Cardiac septum (tissue), 1 donor: ENCODE data around the gene TMEM120B. TPM values are rescaled to one million over a fixed set of nuclear protein-coding genes. Genes with fewer than 3 reads are reported as not detected.
A peak's percentile ranks its signal among the peaks of the same experiment; 100 is the strongest.
"Not testable (repeated sequence)": the region's sequence is repeated elsewhere in the genome, so short reads cannot be mapped to it uniquely, and the experiment has no call there.

Experiments
- DNase-seq: peaks from one replicate; pipeline ENCODE4 v3.0.0-alpha.2; 2020; ENCODE audit warnings: low spot score
- intact Hi-C: fragments of 100-400 bp; cut with DNase I; formaldehyde crosslinking; loops from one replicate; pipeline ENCODE4 v1.14.0; 2022
- total RNA-seq: library from RNA; stranded (reverse); fragmentation: NEBNext Ultra II Directional; extraction: Animal tissue kit (Norgen Biotek cat#: 25700); gene quantifications from one replicate; pipeline ENCODE4 v1.2.1, GENCODE V29; 2021
- donor health status: DM: no; HTN: no; CAD: no.

The TMEM120B gene
- total RNA-seq, 1 donor from 2014 or later: 6.2 TPM

- intact Hi-C loops: no loop called here
- no peak for DNase-seq
Measured at GRCh38 chr12:121731473-121731872, 18.9 kb downstream of the TMEM120B start.

DNA sequence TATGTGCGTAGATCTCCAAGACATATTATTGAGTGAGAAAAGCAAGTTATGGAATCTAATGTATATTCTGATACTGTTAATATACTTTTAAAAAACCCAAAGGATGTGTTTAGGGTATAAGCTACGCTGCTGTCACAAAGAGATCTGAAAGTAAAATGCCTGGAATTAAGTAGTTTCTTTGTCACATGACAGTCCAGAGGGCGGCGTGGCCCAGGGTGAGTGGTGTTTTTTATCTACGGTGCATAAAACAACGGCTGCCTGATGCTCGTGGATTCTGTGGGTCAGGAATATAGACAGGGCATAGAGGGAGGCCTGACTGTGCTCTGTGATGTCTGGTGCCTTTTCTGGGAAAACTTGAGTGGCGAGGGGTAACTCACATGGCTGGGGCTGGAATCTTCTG, 21.3 kb downstream of the TMEM120B start:
- no peak for DNase-seq
- intact Hi-C loops: no loop called here

DNA sequence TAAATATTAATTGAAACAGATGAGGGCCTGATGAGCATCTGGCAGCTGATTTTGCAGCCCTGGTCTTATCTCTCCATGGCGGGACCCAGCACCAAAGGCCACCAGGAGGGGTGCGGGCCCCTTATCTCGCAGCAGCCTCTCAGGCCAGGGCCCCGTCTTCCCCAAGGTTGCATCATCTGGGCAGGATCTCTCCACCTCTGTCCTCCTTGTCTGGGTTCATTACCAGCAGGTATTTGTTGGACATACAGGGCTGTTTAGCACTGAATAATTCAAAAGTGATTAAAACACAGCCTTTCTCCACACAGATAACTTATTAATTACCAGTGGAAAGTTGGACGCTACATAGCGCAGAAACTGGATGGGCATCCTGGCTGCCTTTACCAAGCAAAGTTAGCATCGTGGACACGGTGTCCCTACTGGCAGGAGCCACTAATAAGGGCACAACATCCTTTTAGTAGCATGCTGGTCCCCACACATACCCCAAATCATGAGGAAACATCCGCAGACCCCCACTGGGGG, 25.8 kb downstream of the TMEM120B start:
- intact Hi-C loops: no loop called here
- DNase-seq: no peak

GRCh38 chr12:121740847-121741246, 28.3 kb downstream of the TMEM120B start:
- DNase-seq: no peak

GRCh38 chr12:121741743-121742142, 29.2 kb downstream of the TMEM120B start:
- intact Hi-C loops: no loop called here
- DNase-seq: no peak

More at GRCh38 chr12:121740847-121741246, 28.3 kb downstream of the TMEM120B start:
- intact Hi-C loops: no loop called here

GRCh38 chr12:121745545-121745944, 33.0 kb downstream of the TMEM120B start:
- DNase-seq, intact Hi-C loops: not testable (repeated sequence)

DNA sequence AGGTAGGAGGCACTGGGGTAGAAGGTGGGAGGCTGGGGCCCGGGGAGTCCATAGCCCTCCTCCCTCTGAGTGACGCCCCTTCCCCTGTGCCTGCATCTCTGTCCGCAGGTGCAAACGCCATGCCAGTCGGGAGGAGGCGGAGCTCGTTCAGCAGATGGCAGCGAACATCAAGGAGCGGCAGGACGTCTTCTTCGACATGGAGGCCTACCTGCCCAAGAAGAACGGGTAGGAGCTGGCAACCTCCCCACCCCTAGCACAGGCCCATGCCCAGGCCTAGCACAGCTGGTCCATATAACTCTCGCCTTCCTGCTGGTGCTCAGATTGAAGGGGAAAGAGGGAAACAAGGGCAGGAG, 35.6 kb downstream of the TMEM120B start:
- no peak for DNase-seq

DNA sequence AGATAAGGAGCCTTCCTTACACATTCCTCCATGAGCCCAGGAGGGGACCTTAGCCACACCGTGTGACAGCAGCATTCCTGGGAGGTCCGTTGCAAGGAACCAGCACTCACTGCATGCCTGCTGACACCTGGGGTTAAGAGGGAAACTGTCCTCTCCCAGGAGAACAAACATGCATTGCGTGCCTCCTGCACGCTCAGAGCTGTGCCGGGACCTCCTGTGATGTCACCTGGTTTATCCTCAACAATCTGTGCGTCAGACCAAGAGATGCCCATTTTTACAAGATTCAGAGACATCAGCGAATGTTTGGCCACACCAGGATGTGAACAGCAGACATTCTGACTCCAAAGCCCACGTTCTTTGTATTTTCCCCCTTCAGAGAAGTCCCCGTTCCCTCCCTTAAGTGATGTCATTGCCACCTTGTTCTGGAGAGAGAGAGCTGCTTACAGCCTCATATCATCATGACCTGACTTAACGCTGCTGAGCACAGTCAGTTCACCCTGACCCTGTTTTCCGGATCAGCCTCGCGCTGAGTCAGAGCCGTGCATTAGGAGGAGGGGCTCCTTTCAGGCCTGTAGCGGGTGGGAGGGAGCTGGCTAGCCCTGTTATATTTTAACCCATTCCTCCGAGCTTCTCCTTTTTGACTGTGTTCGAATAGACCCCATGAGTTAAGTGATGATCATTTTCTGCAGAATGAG, 36.2 kb downstream of the TMEM120B start:
- DNase-seq: no peak
- intact Hi-C loops: no loop called here

More for the DNA sequence above, 35.6 kb downstream of the TMEM120B start:
- intact Hi-C loops: no loop called here

DNA sequence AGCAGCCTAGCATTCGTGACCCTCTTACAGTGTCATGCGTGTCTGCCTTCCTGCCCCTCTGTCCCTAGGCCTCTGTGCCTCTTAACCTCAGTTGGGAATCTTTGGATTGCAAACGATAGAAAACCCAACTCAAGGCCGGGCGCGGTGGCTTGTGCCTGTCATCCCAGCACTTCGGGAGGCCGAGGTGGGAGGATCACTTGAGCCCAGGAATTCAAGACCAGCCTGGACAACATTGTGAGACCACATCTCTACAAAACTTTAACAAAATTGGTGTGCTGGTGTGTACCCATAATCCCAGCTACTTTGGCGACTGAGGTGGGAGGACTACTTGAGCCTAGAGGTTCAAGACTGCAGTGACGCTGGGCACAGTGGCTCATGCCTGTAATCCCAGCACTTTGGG, 36.7 kb downstream of the TMEM120B start:
- no peak for DNase-seq
- intact Hi-C loops: no loop called here

GRCh38 chr12:121750507-121750955, 38.0 kb downstream of the TMEM120B start:
- intact Hi-C loops: loop anchor here (5.0 kb wide), 1 partner anchor 38 kb away; the partner anchor contains the start of gene TMEM120B
- no peak for DNase-seq

DNA sequence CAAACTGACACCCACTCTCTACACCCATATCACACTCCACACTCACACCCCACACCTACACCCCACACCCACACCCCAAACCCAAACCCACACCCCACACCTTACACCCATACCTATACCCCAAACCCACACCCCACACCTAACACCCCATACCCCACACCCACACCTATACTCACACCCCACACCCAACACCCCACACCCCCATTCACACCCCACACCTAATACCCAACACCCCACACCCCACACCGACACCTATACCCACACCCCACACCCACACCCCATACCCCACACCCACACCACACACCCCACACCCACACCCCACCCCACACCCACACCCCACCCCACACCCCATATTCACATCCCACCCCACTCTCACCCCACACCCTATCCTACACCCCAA, 38.5 kb downstream of the TMEM120B start:
- DNase-seq: no peak
- intact Hi-C loops: loop anchor here (5.0 kb wide), 1 partner anchor 39 kb away; the partner anchor contains the start of gene TMEM120B

DNA sequence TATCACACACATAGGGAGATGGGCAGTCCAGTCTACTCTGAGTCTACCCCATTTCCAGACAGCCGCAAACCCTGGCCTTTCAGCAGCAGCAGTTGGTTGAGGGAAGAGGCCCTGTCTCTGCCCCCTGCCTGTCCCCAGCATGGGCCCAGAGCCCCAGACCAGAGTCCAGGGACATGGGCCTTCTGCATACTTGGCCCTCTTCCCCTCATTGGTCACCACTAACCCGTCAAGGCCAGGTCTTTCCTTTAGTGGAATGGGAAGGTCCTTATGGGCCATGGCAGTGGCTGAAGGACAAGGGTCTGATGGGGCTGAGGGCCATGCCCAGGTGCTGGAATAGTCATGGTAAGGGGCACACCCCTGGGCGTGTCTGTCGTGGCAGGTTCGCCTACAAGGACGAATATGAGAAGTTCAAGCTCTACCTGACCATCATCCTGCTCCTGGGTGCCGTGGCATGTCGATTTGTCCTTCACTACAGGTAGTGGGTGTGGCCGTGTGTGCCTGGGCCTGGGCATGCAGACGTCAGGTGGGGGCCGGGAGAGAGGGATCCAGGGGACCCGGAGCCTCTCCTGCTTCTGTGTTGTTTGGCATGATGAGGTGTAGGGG, 39.3 kb downstream of the TMEM120B start:
- intact Hi-C loops: loop anchor here (5.0 kb wide), 1 partner anchor 40 kb away; the partner anchor contains the start of gene TMEM120B
- no peak for DNase-seq

- intact Hi-C loops: loop anchor here (5.0 kb wide), 1 partner anchor 42 kb away; the partner anchor contains the start of gene TMEM120B
- DNase-seq: peak; percentile 81
Measured at GRCh38 chr12:121753844-121754264, 41.3 kb downstream of the TMEM120B start.

- intact Hi-C loops: loop anchor here (5.0 kb wide), 1 partner anchor 43 kb away; the partner anchor contains the start of gene TMEM120B
- DNase-seq: no peak
Measured at GRCh38 chr12:121754836-121755235, 42.3 kb downstream of the TMEM120B start.

DNA sequence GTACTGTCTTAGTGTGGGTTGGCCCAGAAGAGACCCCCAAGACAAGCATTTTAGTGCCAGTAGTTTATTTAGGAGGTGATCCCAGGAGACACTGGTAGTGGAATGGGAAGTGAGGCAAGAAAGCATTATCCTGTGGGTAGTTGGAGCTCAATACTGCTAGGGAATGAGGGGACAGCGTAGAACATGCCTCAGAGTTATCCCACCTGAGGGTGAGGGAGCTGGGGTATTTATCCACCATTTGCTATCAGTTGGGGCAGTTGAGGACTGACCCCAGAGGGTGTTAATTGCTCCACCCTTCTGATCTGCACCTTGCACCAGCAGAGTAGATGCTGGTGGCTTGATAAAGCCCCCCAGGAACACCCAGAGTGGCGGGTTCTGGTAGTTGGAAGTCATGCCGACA, 43.0 kb downstream of the TMEM120B start:
- intact Hi-C loops: no loop called here
- DNase-seq: no peak

DNA sequence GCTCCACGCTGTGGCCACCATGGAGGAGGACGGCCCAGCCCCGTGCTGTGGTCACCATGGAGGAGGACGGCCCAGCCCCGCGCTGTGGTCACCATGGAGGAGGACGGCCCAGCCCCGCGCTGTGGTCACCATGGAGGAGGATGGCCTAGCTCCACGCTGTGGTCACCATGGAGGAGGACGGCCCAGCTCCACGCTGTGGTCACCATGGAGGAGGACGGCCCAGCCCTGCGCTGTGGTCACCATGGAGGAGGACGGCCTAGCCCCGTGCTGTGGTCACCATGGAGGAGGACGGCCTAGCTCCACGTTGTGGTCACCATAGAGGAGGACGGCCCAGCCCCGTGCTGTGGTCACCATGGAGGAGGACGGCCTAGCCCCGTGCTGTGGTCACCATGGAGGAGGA, 46.0 kb downstream of the TMEM120B start:
- intact Hi-C loops, DNase-seq: not testable (repeated sequence)

DNA sequence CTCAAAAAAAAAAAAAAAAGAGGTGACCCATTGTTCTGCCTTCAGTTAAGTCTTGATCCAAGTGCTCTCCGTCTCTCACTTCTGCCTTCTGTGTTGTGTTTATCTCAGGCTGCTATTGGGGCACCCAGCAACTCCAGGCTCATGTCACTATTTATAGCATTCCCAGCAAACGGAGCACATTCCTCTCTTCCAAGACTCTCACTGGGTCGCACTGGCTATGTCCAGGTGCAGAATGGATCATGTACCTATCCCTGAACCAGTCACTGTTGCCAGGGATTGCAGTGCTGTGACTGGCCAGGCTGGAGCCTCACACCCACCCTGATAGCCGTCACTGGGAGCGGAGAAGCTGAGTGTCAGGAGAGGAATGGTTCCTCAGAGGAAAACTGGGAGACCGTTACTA, 49.7 kb downstream of the TMEM120B start:
- DNase-seq: no peak
- intact Hi-C loops: no loop called here

GRCh38 chr12:121764808-121765207, 52.3 kb downstream of the TMEM120B start:
- intact Hi-C loops: no loop called here
- DNase-seq: no peak

DNA sequence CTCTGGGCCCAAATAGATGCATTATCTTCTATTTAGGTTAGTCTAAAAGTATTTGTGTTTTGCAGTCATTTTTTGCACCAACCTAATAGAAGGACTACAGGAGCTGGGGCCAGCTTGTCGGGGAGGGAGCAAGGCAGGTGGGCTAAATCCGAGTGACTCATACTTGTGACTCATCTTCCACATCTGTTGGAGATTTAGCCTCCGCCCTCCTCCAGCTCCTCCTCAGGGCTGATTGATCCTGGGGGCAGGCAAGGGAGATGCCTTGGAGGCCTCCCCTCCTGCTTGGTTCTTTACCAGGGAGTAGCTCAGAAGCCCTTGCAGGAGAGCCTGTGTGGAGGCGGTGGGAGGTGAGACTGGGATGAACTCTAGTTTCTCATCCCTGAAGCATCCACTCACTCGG, 53.0 kb downstream of the TMEM120B start:
- intact Hi-C loops: no loop called here
- DNase-seq: no peak

DNA sequence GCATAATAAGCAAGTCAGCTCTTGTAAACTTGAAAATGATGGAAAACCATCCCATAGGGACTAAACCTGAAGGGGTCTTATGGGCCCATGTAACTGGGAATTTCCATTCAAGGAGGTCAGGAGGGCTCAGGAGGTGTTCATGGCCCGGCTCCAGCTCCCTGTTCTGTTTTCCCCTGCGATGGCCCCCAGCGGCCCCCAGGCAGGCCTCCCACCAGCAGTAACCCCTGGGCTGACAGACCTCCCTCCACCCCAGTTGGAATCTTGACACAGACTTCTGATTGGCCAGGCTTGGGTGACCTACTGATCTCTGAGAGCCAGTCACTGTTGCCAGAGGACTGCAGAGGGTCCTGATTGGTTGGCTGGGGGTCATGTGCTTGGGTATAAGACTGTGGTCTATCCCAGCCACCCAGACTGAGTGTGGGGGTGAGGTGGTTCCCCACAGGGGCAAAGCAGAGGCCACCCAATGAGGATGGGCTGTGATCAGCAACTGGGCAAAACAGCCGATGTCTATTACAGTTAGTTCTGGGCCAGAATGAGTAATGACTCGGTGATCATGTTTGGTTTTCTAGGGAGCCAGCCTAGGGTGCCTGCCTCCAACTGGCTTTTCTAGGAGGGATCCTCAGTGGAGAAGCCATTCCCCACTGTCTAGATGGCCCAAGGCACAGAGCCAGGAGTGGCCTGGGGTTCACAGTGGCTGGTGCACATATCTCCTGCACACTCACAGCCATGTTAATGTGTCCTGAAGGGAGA, 53.9 kb downstream of the TMEM120B start:
- intact Hi-C loops: no loop called here
- no peak for DNase-seq
